HG02763 (cell line): ENCODE measurements around the gene PDE5A.
"Not testable (repeated sequence)": the region's sequence is repeated elsewhere in the genome, so short reads cannot be mapped to it uniquely, and the experiment has no call there.

ENCODE experiments used
- ATAC-seq: cut with Tn5 transposase; IDR thresholded peaks from one replicate; pipeline ENCODE4 v1.9.1; 2021; ENCODE audit warnings: mild to moderate bottlenecking, moderate library complexity; ENCODE audit not compliant: unreplicated experiment

PDE5A gene

GRCh38 chr4:119646347-119647071, 17.9 kb upstream of the PDE5A start:
- ATAC-seq, result no peak

GRCh38 chr4:119643306-119644042, 14.9 kb upstream of the PDE5A start:
- ATAC-seq, result no peak

- ATAC-seq, result no peak
Observed at GRCh38 chr4:119641765-119642164, 13.2 kb upstream of the PDE5A start.

GRCh38 chr4:119638359-119638758, 9.8 kb upstream of the PDE5A start:
- ATAC-seq, result no peak

GRCh38 chr4:119636851-119637250, 8.2 kb upstream of the PDE5A start:
- not testable (repeated sequence) for ATAC-seq

- ATAC-seq, result no peak
Observed at GRCh38 chr4:119632216-119632615, 3.6 kb upstream of the PDE5A start.

GRCh38 chr4:119629142-119629471, 503 bp upstream of the PDE5A start:
- ATAC-seq, result peak; percentile 23

- ATAC-seq, result peak; percentile 53
Observed at GRCh38 chr4:119627267-119628255, 1.0 kb downstream of the PDE5A start.

GRCh38 chr4:119626943-119627266, 1.7 kb downstream of the PDE5A start:
- ATAC-seq, result no peak

- ATAC-seq, result no peak
Observed at GRCh38 chr4:119626420-119626819, 2.2 kb downstream of the PDE5A start.

GRCh38 chr4:119625761-119626160, 2.8 kb downstream of the PDE5A start:
- no peak for ATAC-seq

- no peak for ATAC-seq
Observed at GRCh38 chr4:119624356-119624755, 4.2 kb downstream of the PDE5A start.

- ATAC-seq, result no peak
Observed at GRCh38 chr4:119623025-119623424, 5.6 kb downstream of the PDE5A start.

- ATAC-seq, result no peak
Observed at GRCh38 chr4:119615068-119615719, 13.4 kb downstream of the PDE5A start.

- no peak for ATAC-seq
Observed at GRCh38 chr4:119604266-119604665, 24.3 kb downstream of the PDE5A start.

GRCh38 chr4:119602366-119602765, 26.2 kb downstream of the PDE5A start:
- ATAC-seq, result no peak

- ATAC-seq, result no peak
Observed at GRCh38 chr4:119598521-119598920, 30.1 kb downstream of the PDE5A start.

GRCh38 chr4:119597377-119597776, 31.2 kb downstream of the PDE5A start:
- ATAC-seq, result no peak

GRCh38 chr4:119593698-119594097, 34.9 kb downstream of the PDE5A start:
- ATAC-seq, result no peak

GRCh38 chr4:119592830-119593229, 35.8 kb downstream of the PDE5A start:
- no peak for ATAC-seq

GRCh38 chr4:119589165-119589564, 39.4 kb downstream of the PDE5A start:
- no peak for ATAC-seq
